ENCODE data around the gene PCDHGB4. TPM values are rescaled to one million over a fixed set of nuclear protein-coding genes. Genes with fewer than 3 reads are reported as not detected.
A peak's percentile ranks its signal among the peaks of the same experiment; 100 is the strongest.

PCDHGB4 gene
- total RNA-seq, 2 experiments from 2014 or later: 6.9 to 9.3 TPM

DNA sequence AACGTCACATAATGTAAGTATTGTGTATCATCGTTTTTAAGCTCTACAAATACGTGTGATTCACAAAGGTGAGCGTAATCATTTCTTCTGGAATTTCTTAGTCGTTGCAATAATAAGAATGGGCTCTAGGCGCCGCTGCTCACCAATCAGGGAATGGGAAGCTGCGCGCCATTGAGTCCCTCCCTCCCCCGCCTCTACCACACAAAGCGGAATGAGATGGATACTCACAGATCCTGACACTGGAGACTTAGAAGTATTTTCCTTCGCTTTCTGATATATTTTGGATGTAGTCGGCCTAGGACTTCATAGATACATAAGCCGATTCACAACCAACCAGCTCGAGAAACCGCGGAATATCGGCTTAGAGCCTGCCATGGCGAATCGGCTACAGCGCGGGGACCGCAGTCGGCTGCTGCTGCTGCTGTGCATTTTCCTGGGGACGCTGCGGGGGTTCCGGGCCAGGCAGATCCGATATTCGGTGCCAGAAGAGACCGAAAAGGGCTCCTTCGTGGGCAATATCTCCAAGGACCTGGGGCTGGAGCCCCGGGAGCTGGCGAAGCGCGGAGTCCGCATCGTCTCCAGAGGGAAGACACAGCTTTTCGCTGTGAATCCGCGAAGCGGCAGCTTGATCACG lies 33.5 kb downstream of the PCDHGB4 start, which contains the start of gene PCDHGA11:
TSS of gene PCDHGA11 (plus strand) at position 197 of the 634 bp plus-strand sequence. CDS start at position 374, 177 bp downstream.
- Histone ChIP-seq H3K4me1 (ENCODE audit: insufficient read depth, low read length, poor library complexity, severe bottlenecking) (peaks cover 7% of the 10 kb centered on the region), H3K4me3 (ENCODE audit: low read depth, low read length, poor library complexity, severe bottlenecking) (peak within 1 kb of the TSS; percentile 64), H4K20me1 (ENCODE audit: insufficient read depth, low read length) (no peaks in the 10 kb centered on the region), H3K4me2 (ENCODE audit: low read length) (peak within 1 kb of the TSS; percentile 65), H3K36me3 (ENCODE audit: insufficient read depth, low read length) (no peaks in the 10 kb centered on the region), H3K9me2 (ENCODE audit: insufficient read depth, low read length) (no peaks in the 10 kb centered on the region), H3K79me2 (ENCODE audit: insufficient read depth, low read depth, low read length) (no peaks in the 10 kb centered on the region), H3K27ac (ENCODE audit: low read depth, low read length, poor library complexity, severe bottlenecking) (no peak within 1 kb of the TSS), H2AFZ (ENCODE audit: low read length) (peak within 1 kb of the TSS; percentile 80), H3K9me3 (ENCODE audit: low read length) (no peaks in the 10 kb centered on the region)
- POLR2A ChIA-PET: interaction anchor here (1.0 to 2.0 kb wide), 5 partner anchors 10 to 143 kb away, joined by 3 to 8 read pairs (median 5); partner anchors contain the start of genes PCDHGA12 and PCDHGB2
- CTCF ChIA-PET (ENCODE audit: unreplicated experiment): interaction anchor here (0.6 to 2.1 kb wide), 8 partner anchors 9 to 143 kb away, joined by 3 to 9 read pairs (median 4); partner anchors contain the start of genes PCDHGA12 and PCDHGB3
- TF ChIP-seq CTCF (conservative IDR thresholded peaks at IDR 0.05; ENCODE audit: low read length) (peak; percentile 96), EZH2phosphoT487 (IDR thresholded peaks at IDR 0.05; ENCODE audit: borderline replicate concordance, low read depth, low read length) (no peak)
- no TSS peak for BruUV-seq (replicated peaks)
- DNase-seq (ENCODE audit: low spot score): peak; percentile 76
- intact Hi-C loops (cut with micrococcal nuclease; ENCODE audit: unreplicated experiment): loop anchor here (2.0 kb wide), 1 partner anchor 54 kb away; the partner anchor contains the start of gene PCDHGC3

- no peak for TF ChIP-seq EZH2phosphoT487 (IDR thresholded peaks at IDR 0.05; ENCODE audit: borderline replicate concordance, low read depth, low read length)
- TF ChIP-seq CTCF (conservative IDR thresholded peaks at IDR 0.05; ENCODE audit: low read length): no peak
- Histone ChIP-seq H2AFZ (ENCODE audit: low read length) (peak overlapping the region; percentile 80; the same call in 1 of the 2 replicates), H3K4me1 (ENCODE audit: insufficient read depth, low read length, poor library complexity, severe bottlenecking) (peaks cover 7% of the 10 kb centered on the region), H3K27ac (ENCODE audit: low read depth, low read length, poor library complexity, severe bottlenecking) (no peak overlapping the region), H3K4me2 (ENCODE audit: low read length) (peak overlapping the region; percentile 65), H3K9me2 (ENCODE audit: insufficient read depth, low read length) (no peaks in the 10 kb centered on the region), H3K36me3 (ENCODE audit: insufficient read depth, low read length) (no peaks in the 10 kb centered on the region), H3K4me3 (ENCODE audit: low read depth, low read length, poor library complexity, severe bottlenecking) (peak overlapping the region; percentile 64), H3K9me3 (ENCODE audit: low read length) (no peaks in the 10 kb centered on the region), H3K79me2 (ENCODE audit: insufficient read depth, low read depth, low read length) (no peaks in the 10 kb centered on the region), H4K20me1 (ENCODE audit: insufficient read depth, low read length) (no peaks in the 10 kb centered on the region)
- ChIA-PET CTCF (ENCODE audit: unreplicated experiment) (interaction anchor here (0.6 to 2.1 kb wide), 7 partner anchors 9 to 143 kb away, joined by 3 to 9 read pairs (median 4); partner anchors contain the start of genes PCDHGA12 and PCDHGB3), POLR2A (interaction anchor here (0.7 to 2.0 kb wide), 6 partner anchors 9 to 143 kb away, joined by 3 to 8 read pairs (median 4); partner anchors contain the start of genes PCDHGA12 and PCDHGB2)
- intact Hi-C loops (cut with micrococcal nuclease; ENCODE audit: unreplicated experiment): loop anchor here (2.0 kb wide), 1 partner anchor 53 kb away; the partner anchor contains the start of gene PCDHGC3
- DNase-seq (ENCODE audit: low spot score): no peak
- no TSS peak for BruUV-seq (replicated peaks)
These were observed 34.0 kb downstream of the PCDHGB4 start for GRCh38 chr5:141421489-141421855.
